ENCODE data around the gene VPS39. TPM values are rescaled to one million over a fixed set of nuclear protein-coding genes. Genes with fewer than 3 reads are reported as not detected.

VPS39 gene
- total and polyA plus RNA-seq, 2 donors (not counting 3 experiments of a cell fraction or from before 2014, with no cell fraction given): 56.5 to 56.7 TPM

- no peaks in the 10 kb centered on the region for H3K4me1 ChIP-seq (ENCODE audit: control insufficient read depth, extremely low read depth, insufficient read depth, low read length)
- H3K79me2 ChIP-seq (ENCODE audit: control insufficient read depth, insufficient read depth, low read length): peaks cover 2% of the 10 kb centered on the region
- H3K36me3 ChIP-seq (ENCODE audit: control insufficient read depth in 2 of 2, extremely low read depth in 1 of 2, insufficient read depth in 2 of 2, low read length in 2 of 2): peaks cover 4 to 6% of the 10 kb centered on the region in 2 experiments
- H3K4me3 ChIP-seq (replicated peaks in 1 of 3; ENCODE audit: insufficient read depth in 1 of 3, low read depth in 1 of 3, low read length in 3 of 3): no peak overlapping the region
- no peak overlapping the region for H3K4me2 ChIP-seq (ENCODE audit: insufficient read depth, low read length)
- FAIRE-seq (no peak), DNase-seq (ENCODE audit: low read depth, low spot score) (no peak)
- no peak for TF ChIP-seq MAX (IDR thresholded peaks at IDR 0.05; ENCODE audit: insufficient read depth, insufficient read length)
- no peak for TF ChIP-seq POLR2A (IDR thresholded peaks at IDR 0.05; ENCODE audit: low read depth, low read length)
- TF ChIP-seq FOS (IDR thresholded peaks at IDR 0.05; ENCODE audit: borderline replicate concordance, insufficient read depth, low read length): no peak
- TF ChIP-seq CTCF (IDR thresholded peaks at IDR 0.05; ENCODE audit: extremely low read depth in 1 of 2, insufficient read depth in 1 of 2, low read depth in 1 of 2, low read length in 2 of 2): no peak
- TF ChIP-seq JUN (IDR thresholded peaks at IDR 0.05; ENCODE audit: borderline replicate concordance, insufficient read depth, insufficient read length, low read depth): no peak
- TF ChIP-seq MYC (IDR thresholded peaks at IDR 0.05; ENCODE audit: low read depth, low read length): no peak
- POLR2A ChIA-PET: no interaction called here
- dilution Hi-C loops (cut with MboI; ENCODE audit: extremely low pct_ligation_motif_present, low sequenced_read_pairs): no loop called here
- H3K27me3 ChIP-seq (ENCODE audit: control insufficient read depth in 2 of 2, insufficient read depth in 2 of 2, low read length in 2 of 2): no peaks in the 10 kb centered on the region
- no peaks in the 10 kb centered on the region for H4K20me1 ChIP-seq (replicated peaks; ENCODE audit: control insufficient read depth, extremely low read depth, insufficient read depth, low read length)
- CTCF ChIA-PET: no interaction called here
- no peaks in the 10 kb centered on the region for H3K9me3 ChIP-seq (replicated peaks; ENCODE audit: control insufficient read depth, insufficient read depth, low read length)
- no peak overlapping the region for H3K9ac ChIP-seq (replicated peaks; ENCODE audit: extremely low read depth, insufficient read depth, low read length)
- no peak overlapping the region for H3K27ac ChIP-seq (ENCODE audit: insufficient read depth, low read depth, low read length)
- intact Hi-C loops (cut with micrococcal nuclease): no loop called here
- H3K9me1 ChIP-seq (replicated peaks; ENCODE audit: control insufficient read depth, extremely low read depth, insufficient read depth, low read length): no peaks in the 10 kb centered on the region
- no peak overlapping the region for H2AFZ ChIP-seq (ENCODE audit: low read depth, low read length)
- no TSS peak for BruUV-seq (replicated peaks)
These were observed 14.7 kb downstream of the VPS39 start for GRCh38 chr15:42193383-42193782.
